ENCODE data around the gene EIF4H. TPM values are rescaled to one million over a fixed set of nuclear protein-coding genes. Genes with fewer than 3 reads are reported as not detected.

The EIF4H gene
- total RNA-seq, 4 donors from 2014 or later: 146 to 204 (median 187) TPM

DNA sequence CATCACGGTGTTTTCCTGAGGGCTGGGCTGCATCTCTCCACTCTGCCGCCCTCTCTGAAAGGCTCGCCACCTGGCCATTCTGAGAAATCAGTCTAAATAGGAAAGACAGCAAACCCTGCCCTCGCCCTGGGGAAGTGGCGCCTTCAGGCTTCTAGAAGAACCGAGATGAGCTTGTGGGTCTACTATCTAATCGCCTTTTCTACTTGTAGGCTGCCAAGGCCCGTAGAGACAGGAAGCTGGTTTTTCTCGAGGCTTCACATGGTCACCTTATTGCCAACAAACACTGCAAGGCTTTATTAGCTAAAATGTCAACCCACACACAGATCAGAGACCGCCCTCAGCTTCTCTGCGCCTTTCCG is 57.1 kb downstream of the EIF4H start:
- TF ChIP-seq, protein P1, sequence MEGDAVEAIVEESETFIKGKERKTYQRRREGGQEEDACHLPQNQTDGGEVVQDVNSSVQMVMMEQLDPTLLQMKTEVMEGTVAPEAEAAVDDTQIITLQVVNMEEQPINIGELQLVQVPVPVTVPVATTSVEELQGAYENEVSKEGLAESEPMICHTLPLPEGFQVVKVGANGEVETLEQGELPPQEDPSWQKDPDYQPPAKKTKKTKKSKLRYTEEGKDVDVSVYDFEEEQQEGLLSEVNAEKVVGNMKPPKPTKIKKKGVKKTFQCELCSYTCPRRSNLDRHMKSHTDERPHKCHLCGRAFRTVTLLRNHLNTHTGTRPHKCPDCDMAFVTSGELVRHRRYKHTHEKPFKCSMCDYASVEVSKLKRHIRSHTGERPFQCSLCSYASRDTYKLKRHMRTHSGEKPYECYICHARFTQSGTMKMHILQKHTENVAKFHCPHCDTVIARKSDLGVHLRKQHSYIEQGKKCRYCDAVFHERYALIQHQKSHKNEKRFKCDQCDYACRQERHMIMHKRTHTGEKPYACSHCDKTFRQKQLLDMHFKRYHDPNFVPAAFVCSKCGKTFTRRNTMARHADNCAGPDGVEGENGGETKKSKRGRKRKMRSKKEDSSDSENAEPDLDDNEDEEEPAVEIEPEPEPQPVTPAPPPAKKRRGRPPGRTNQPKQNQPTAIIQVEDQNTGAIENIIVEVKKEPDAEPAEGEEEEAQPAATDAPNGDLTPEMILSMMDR (IDR thresholded peaks at IDR 0.05; ENCODE audit: low read depth): no peak

DNA sequence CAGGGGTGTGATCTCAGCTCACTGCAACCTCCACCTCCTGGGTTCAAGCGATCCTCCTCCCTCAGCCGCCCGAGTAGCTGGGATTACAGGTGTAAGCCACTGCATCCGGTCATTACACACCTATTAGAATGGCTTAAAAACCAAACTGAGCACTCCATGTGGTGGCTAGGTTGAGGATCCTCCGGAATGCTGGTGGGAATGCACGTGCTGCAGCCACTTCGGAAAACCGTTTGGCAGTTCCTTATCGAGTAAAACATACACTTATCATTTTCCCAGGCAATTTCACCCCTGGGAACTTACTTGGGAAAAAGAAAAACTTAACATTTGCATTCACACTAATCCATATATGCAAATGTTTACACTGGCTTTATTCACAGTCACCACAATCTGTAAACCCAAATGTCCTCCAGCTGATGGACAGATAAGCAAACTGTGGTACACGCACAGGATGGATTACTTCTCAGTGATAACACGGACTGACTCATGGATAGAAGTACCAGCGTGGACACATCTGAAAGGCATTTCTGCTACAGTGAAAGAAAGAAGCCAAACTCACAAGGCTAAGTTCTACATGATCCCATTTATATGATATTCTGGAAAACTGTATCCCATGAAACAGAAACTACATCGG is 59.6 kb downstream of the EIF4H start:
- TF ChIP-seq, protein P1 (IDR thresholded peaks at IDR 0.05; ENCODE audit: low read depth): no peak

DNA sequence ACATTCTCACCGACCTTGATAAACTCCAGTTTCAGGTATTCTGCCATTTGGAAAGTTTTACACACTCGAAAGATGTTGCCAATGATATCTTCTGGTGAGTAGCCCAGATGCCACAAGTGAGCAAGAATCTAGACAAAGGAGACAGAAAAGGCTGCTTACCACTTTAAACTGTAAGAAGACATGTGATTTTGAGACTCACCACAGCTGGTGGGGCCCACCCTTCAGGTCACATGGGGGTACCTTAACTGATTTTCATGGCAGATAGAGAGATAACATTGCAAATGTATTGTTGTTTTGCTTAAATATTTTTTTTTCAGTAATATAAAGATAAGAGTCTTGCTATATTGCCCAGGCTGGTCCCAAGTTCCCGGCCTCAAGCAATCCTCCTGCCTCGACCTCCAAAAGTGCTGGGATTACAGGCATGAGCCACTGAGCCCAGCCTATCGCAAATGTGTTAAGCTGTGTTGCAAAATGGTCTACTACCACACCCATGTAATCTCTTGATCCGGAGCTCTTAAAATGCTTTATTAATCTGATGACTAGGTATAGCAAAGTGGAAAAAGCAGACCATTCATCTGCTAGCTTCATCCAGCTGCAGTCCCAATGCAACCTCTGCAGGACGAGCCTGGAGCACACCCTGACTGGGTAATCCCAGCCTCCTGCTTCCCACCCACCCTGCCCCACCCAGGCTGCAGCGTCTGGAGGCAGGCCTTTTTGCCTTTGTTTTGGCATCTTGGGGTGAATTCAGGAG is 61.5 kb downstream of the EIF4H start:
- TF ChIP-seq, protein P1 (IDR thresholded peaks at IDR 0.05; ENCODE audit: low read depth): no peak

DNA sequence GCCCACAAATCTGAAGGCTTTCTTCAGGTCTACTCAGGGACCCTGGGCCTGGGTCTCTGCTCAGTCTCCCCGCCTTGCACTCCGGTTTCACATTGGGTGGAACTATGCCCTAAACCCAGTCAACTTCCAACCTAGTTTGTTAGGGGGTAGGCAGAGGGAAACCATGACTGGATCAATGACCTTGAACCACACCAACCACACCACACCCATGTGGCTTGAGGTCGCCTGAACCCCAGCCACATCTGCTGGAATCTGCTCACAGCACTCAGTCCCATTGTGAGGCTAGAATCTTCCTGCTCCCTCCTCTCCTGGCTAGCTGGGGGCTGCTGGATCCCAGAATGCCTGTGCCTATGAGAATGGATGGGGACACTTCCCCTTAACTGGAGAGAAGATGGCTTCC is 62.1 kb downstream of the EIF4H start:
- TF ChIP-seq, protein P1 (IDR thresholded peaks at IDR 0.05; ENCODE audit: low read depth): no peak

DNA sequence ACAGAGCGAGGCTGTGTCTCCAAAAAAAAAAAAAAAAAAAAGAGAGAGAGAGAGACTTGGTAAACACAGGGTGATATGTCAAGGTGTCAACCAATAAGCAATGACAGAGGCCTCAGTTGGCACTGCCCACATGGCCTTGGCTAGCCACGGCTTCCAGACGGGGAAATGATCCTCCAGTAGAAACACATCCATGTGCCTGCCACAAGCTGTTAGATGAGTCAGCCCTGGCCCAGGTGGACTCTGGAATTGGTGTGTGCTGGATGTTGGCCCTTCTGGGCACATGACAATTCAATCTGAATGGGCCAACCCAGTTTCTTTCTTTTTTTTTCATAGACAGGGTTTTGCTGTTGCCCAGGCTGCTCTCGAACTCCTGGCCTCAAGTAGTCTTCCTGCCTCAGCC is 66.3 kb downstream of the EIF4H start:
- TF ChIP-seq, protein P1 (IDR thresholded peaks at IDR 0.05; ENCODE audit: low read depth): no peak

DNA sequence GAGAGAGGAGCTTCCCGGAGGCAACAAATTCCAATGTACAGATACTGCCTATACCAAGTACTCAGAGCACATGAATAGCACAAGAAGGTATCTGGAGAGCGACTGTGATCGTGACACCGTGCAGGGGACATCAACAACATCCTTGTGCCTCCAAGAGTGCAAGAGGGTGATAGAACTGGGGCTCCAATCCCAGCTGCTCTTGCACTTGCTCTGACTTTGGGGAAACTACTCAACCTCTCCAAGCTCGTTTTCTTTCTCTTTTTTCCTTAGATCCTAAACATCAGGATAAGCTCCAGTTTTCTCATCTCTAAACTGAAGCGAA is 67.9 kb downstream of the EIF4H start:
- TF ChIP-seq, protein P1 (IDR thresholded peaks at IDR 0.05; ENCODE audit: low read depth): no peak

DNA sequence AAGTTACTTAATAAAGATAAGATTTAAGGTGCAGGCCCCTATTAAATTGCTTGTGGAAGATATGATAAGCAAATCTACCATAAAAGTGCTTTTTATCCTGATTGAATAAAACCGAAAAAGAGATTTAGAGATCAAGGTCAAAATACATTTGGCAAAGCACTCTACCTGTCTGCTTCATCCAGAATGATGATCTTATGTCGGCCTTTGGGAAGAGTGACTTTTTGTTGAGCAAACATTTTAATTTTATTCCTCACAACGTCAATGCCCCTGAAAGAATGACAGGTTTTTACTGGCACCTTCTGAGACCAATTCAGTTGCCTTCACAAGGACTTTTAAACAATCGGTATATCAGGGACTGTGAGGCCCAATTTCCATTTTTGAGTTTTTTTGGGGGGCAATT is 72.3 kb downstream of the EIF4H start:
- TF ChIP-seq, protein P1 (IDR thresholded peaks at IDR 0.05; ENCODE audit: low read depth): no peak

Small RNA genes lying within 50 kb of the gene (small RNA-seq; reads per million reads assigned to genes)
- gene MIR590: not detected

Other genes starting within 250 kb of the EIF4H start
- 100 to 1,000 TPM in 2 of 4 donors, 10 to 100 TPM in 2; 29.6 to 224 (median 108) TPM for gene ELN, start 146.2 kb upstream of the EIF4H start, total RNA-seq
- 10 to 100 TPM in 2 of 4 donors, 1 to 10 TPM in 2; 6.4 to 37.6 (median 9.8) TPM for gene LIMK1, start 90.6 kb upstream of the EIF4H start, total RNA-seq
- gene LAT2, start 35.6 kb downstream of the EIF4H start, total RNA-seq: 10 to 100 TPM in 1 of 4 donors, 1 to 10 TPM in 3; 2.3 to 21.4 (median 5.5) TPM
- 10 to 100 TPM in 3 of 4 donors, 1 to 10 TPM in 1; 7.3 to 17.7 (median 11.7) TPM for gene RFC2, start 80.0 kb downstream of the EIF4H start, total RNA-seq
- gene CLIP2, start 115.1 kb downstream of the EIF4H start, total RNA-seq: 10 to 100 TPM in 3 of 4 donors, 1 to 10 TPM in 1; 3.8 to 21.3 (median 12.9) TPM

All from subcutaneous adipose tissue (tissue), 4 donors.